Measurements from ENCODE around the gene GMDS. TPM values are rescaled to one million over a fixed set of nuclear protein-coding genes. Genes with fewer than 3 reads are reported as not detected.

The GMDS gene
- total RNA-seq, 1 experiment from 2014 or later, result 35.0 TPM

DNA sequence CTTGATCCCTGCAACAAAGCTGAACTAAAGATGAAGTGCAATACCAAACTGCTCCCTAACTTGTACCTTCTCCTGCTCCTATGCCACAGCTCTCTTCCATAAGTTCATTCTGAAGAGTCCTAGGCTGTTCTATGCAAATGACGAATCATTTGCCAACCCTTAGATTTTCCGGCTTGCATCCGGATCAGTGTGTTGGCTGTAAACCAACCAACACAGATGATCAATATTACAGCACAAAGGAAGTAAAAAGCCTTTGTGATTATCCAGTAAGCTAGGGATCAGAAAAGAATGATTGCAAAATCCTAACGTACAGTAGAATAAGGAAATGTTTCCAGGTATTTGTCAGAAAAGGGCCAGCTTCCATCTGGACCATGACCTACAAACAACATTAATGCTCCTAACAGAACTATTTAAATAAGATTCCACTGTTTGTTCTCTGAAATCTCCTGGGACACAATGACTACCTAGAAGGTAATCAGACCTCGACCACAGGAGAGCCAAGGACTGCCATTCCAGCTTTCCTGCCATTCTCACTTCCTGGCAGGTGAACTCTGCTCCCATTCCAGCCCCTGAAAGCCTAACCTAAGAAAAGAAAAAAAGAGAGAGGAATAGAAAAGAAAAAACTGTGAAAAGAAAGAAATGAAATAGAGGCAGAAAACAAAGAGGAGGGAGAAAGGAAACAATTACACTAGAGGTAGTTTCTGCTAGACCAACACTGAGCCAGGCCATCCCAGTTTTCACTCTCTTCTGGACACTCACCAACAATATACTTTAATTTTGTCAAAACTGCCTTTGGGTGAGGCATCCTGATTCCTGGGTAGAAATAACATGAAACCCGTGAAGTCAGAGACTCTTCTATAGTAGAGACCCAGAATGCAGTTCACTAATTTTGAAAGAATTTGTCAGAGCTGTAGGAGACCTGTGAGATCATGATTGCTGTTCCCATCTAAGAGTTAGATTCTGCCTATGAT, 19.7 kb downstream of the GMDS start:
- Mint-ChIP-seq H3K4me1 (peaks cover 46% of the 10 kb centered on the region), H3K9me3 (no peaks in the 10 kb centered on the region), H3K36me3 (no peaks in the 10 kb centered on the region), H3K4me3 (no peak overlapping the region), H3K27me3 (ENCODE audit: low read depth) (no peaks in the 10 kb centered on the region), H3K27ac (peak overlapping the region; percentile 76; the same call in 1 of the 2 replicates)
- no peak for ATAC-seq
- CTCF ChIA-PET, result interaction anchor here (0.6 to 1.4 kb wide), 3 partner anchors 17 to 177 kb away, joined by 3 to 5 read pairs (median 3); no protein-coding TSS in a partner anchor
- TF ChIP-seq CDX4 (CRISPR knock-in tag; IDR thresholded peaks at IDR 0.05; ENCODE audit: borderline replicate concordance) (no peak), GABPB1 (CRISPR knock-in tag; IDR thresholded peaks at IDR 0.05) (peak; percentile 61; the same call in 1 of the 2 replicates)
- POLR2A ChIA-PET, result no interaction called here
- DNase-seq (ENCODE audit: low spot score), result no peak

GRCh38 chr6:2224847-2225382, 20.5 kb downstream of the GMDS start:
- CTCF ChIA-PET, result interaction anchor here (1.1 to 1.4 kb wide), 2 partner anchors 16 to 129 kb away, joined by 3 to 5 read pairs; no protein-coding TSS in a partner anchor
- POLR2A ChIA-PET, result interaction anchor here (1.0 kb wide), 1 partner anchor 81 kb away, joined by 3 read pairs; no protein-coding TSS in a partner anchor
- H3K4me1 Mint-ChIP-seq, result peaks cover 39% of the 10 kb centered on the region
- ATAC-seq (no peak), DNase-seq (ENCODE audit: low spot score) (no peak)
- H3K4me3 Mint-ChIP-seq, result no peak overlapping the region
- no peak overlapping the region for H3K27ac Mint-ChIP-seq
- no peaks in the 10 kb centered on the region for H3K36me3 Mint-ChIP-seq
- TF ChIP-seq TCF7 (CRISPR knock-in tag; IDR thresholded peaks at IDR 0.05; ENCODE audit: low read depth) (no peak), FOXK1 (CRISPR knock-in tag; IDR thresholded peaks at IDR 0.05) (no peak)
- H3K9me3 Mint-ChIP-seq, result no peaks in the 10 kb centered on the region
- no peaks in the 10 kb centered on the region for H3K27me3 Mint-ChIP-seq (ENCODE audit: low read depth)

DNA sequence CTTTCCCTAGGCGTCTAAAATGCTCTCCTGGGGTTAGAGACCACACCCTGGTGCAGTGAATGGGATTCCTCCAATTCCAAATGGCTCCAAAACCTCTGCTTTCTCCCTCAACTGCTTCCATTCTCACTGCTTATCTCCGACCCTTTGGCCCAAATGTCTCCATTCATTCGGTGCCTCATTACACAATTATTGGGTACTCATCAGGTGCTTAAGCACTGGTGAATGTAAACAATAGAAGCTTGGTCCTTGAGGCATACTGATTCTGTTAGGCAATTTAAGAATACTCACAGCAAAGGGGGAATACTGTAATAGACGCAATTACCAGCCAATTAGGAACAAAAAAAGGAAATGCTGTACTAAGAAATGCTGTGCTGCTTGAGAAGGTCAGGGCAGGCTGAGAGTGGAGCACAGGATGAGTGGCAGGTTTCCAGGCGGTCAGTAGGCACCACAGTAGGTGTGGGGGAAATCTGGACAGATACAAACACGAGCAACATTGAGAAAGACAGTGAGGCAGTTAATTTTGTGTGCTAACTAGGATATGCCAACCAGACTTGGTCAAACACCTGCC, 23.0 kb downstream of the GMDS start:
- H3K9me3 Mint-ChIP-seq, result no peaks in the 10 kb centered on the region
- CTCF ChIA-PET, result interaction anchor here (1.5 kb wide), 2 partner anchors 12 to 13 kb away, joined by 5 read pairs; no protein-coding TSS in a partner anchor
- peaks cover 33% of the 10 kb centered on the region for H3K4me1 Mint-ChIP-seq
- POLR2A ChIA-PET, result no interaction called here
- no peak for TF ChIP-seq FOXK1 (CRISPR knock-in tag; IDR thresholded peaks at IDR 0.05)
- TF ChIP-seq GRHL2 (CRISPR knock-in tag; IDR thresholded peaks at IDR 0.05; ENCODE audit: insufficient replicate concordance, severe bottlenecking), result no peak
- no peak for TF ChIP-seq CREM (CRISPR knock-in tag; IDR thresholded peaks at IDR 0.05)
- H3K36me3 Mint-ChIP-seq, result no peaks in the 10 kb centered on the region
- ATAC-seq (peak; percentile 82), DNase-seq (ENCODE audit: low spot score) (no peak)
- no peaks in the 10 kb centered on the region for H3K27me3 Mint-ChIP-seq (ENCODE audit: low read depth)
- H3K4me3 Mint-ChIP-seq, result no peak overlapping the region
- H3K27ac Mint-ChIP-seq, result no peak overlapping the region

- ChIA-PET CTCF (interaction anchor here (1.5 kb wide), 2 partner anchors 12 to 13 kb away, joined by 5 read pairs; no protein-coding TSS in a partner anchor), POLR2A (no interaction called here)
- no peak overlapping the region for H3K4me3 Mint-ChIP-seq
- no peaks in the 10 kb centered on the region for H3K27me3 Mint-ChIP-seq (ENCODE audit: low read depth)
- H3K9me3 Mint-ChIP-seq, result no peaks in the 10 kb centered on the region
- DNase-seq (ENCODE audit: low spot score) (no peak), ATAC-seq (no peak)
- peaks cover 35% of the 10 kb centered on the region for H3K4me1 Mint-ChIP-seq
- H3K36me3 Mint-ChIP-seq, result no peaks in the 10 kb centered on the region
- H3K27ac Mint-ChIP-seq, result no peak overlapping the region
- TF ChIP-seq TCF7 (CRISPR knock-in tag; IDR thresholded peaks at IDR 0.05; ENCODE audit: low read depth) (no peak), NFE2L1 (CRISPR knock-in tag; IDR thresholded peaks at IDR 0.05) (no peak), RORB (CRISPR knock-in tag; IDR thresholded peaks at IDR 0.05) (no peak), SOX15 (CRISPR knock-in tag; IDR thresholded peaks at IDR 0.05) (no peak), ZNF138 (CRISPR knock-in tag; conservative IDR thresholded peaks at IDR 0.05) (no peak), ZNF263 (CRISPR knock-in tag; IDR thresholded peaks at IDR 0.05; ENCODE audit: low read depth) (no peak), RELA (CRISPR knock-in tag; IDR thresholded peaks at IDR 0.05; ENCODE audit: borderline replicate concordance) (no peak), TEAD4 (CRISPR knock-in tag; IDR thresholded peaks at IDR 0.05) (no peak), SMAD3 (CRISPR knock-in tag; IDR thresholded peaks at IDR 0.05; ENCODE audit: borderline replicate concordance) (no peak), ZNF219 (CRISPR knock-in tag; IDR thresholded peaks at IDR 0.05; ENCODE audit: borderline replicate concordance) (no peak), JUN (CRISPR knock-in tag; IDR thresholded peaks at IDR 0.05) (no peak), CDX4 (CRISPR knock-in tag; IDR thresholded peaks at IDR 0.05; ENCODE audit: borderline replicate concordance) (no peak)
- TF ChIP-seq, protein P1, sequence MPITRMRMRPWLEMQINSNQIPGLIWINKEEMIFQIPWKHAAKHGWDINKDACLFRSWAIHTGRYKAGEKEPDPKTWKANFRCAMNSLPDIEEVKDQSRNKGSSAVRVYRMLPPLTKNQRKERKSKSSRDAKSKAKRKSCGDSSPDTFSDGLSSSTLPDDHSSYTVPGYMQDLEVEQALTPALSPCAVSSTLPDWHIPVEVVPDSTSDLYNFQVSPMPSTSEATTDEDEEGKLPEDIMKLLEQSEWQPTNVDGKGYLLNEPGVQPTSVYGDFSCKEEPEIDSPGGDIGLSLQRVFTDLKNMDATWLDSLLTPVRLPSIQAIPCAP (CRISPR knock-in tag; IDR thresholded peaks at IDR 0.05), result no peak
- TF ChIP-seq, protein P2, sequence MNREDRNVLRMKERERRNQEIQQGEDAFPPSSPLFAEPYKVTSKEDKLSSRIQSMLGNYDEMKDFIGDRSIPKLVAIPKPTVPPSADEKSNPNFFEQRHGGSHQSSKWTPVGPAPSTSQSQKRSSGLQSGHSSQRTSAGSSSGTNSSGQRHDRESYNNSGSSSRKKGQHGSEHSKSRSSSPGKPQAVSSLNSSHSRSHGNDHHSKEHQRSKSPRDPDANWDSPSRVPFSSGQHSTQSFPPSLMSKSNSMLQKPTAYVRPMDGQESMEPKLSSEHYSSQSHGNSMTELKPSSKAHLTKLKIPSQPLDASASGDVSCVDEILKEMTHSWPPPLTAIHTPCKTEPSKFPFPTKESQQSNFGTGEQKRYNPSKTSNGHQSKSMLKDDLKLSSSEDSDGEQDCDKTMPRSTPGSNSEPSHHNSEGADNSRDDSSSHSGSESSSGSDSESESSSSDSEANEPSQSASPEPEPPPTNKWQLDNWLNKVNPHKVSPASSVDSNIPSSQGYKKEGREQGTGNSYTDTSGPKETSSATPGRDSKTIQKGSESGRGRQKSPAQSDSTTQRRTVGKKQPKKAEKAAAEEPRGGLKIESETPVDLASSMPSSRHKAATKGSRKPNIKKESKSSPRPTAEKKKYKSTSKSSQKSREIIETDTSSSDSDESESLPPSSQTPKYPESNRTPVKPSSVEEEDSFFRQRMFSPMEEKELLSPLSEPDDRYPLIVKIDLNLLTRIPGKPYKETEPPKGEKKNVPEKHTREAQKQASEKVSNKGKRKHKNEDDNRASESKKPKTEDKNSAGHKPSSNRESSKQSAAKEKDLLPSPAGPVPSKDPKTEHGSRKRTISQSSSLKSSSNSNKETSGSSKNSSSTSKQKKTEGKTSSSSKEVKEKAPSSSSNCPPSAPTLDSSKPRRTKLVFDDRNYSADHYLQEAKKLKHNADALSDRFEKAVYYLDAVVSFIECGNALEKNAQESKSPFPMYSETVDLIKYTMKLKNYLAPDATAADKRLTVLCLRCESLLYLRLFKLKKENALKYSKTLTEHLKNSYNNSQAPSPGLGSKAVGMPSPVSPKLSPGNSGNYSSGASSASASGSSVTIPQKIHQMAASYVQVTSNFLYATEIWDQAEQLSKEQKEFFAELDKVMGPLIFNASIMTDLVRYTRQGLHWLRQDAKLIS (CRISPR knock-in tag; IDR thresholded peaks at IDR 0.05; ENCODE audit: borderline replicate concordance), result no peak
- TF ChIP-seq, protein P3, sequence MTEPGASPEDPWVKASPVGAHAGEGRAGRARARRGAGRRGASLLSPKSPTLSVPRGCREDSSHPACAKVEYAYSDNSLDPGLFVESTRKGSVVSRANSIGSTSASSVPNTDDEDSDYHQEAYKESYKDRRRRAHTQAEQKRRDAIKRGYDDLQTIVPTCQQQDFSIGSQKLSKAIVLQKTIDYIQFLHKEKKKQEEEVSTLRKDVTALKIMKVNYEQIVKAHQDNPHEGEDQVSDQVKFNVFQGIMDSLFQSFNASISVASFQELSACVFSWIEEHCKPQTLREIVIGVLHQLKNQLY (CRISPR knock-in tag; IDR thresholded peaks at IDR 0.05), result no peak
Observed at GRCh38 chr6:2221726-2222274, 23.6 kb downstream of the GMDS start.

Data from WTC11 (cell line).